Type B pancreatic cell (in vitro differentiated cells): Measurements from ENCODE around the gene P2RY10. TPM values are rescaled to one million over a fixed set of nuclear protein-coding genes. Genes with fewer than 3 reads are reported as not detected.

Experiments used
- DNase-seq: peaks from one replicate; pipeline ENCODE4 v3.0.0; 2021; ENCODE audit warnings: mixed read lengths; ENCODE audit not compliant: unreplicated experiment; ENCODE audit errors: extremely low spot score
- H3K27ac Mint-ChIP-seq: 2 replicates; pipeline ENCODE4 v1.8.0; 2021; ENCODE audit warnings: mild to moderate bottlenecking, mixed read lengths
- H3K27me3 Mint-ChIP-seq: 2 replicates; pipeline ENCODE4 v1.8.0; 2021; ENCODE audit warnings: mixed read lengths
- H3K36me3 Mint-ChIP-seq: 2 replicates; pipeline ENCODE4 v1.8.0; 2021; ENCODE audit warnings: mixed read lengths
- H3K4me1 Mint-ChIP-seq: one replicate; pipeline ENCODE4 v1.8.0; 2021; ENCODE audit warnings: mixed read lengths; ENCODE audit not compliant: unreplicated experiment
- H3K4me3 Mint-ChIP-seq: 2 replicates; pipeline ENCODE4 v1.8.0; 2021; ENCODE audit warnings: mild to moderate bottlenecking, mixed read lengths
- H3K9me3 Mint-ChIP-seq: 2 replicates; pipeline ENCODE4 v1.8.0; 2021; ENCODE audit warnings: mixed read lengths
- total RNA-seq: library from RNA; stranded (reverse); gene quantifications from 2 replicates; pipeline ENCODE4 v1.2.1, GENCODE V29; 2021; ENCODE audit warnings: low replicate concordance
- TF ChIP-seq, protein P1 (sequence below): fragments of 200-600 bp; sonication (generic); conservative IDR thresholded peaks from 2 replicates; pipeline ENCODE4 v1.5.0; 2021; ENCODE audit warnings: antibody characterized with exemption, mild to moderate bottlenecking

Gene P2RY10
- total RNA-seq, 1 donor from 2014 or later = not detected

DNA sequence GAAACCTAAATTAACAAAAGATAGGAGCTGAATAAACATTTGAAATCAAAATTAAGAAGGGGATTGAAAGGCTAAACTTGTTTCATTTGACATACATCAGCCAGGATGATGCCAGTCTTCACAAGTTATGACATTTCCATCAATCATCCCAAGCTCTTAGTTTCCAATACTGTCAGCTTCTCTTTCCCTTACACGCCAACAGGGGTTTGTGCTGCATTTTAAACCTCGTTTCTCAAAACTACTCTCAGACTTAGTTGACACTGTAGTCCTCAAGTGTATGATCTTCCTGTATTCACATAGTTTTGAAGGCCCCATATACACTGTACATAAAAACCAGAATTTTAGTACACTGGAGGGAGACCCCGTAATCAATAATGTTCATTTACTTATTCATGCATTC lies 840 bp upstream of the P2RY10 start:
- TF ChIP-seq, protein P1, sequence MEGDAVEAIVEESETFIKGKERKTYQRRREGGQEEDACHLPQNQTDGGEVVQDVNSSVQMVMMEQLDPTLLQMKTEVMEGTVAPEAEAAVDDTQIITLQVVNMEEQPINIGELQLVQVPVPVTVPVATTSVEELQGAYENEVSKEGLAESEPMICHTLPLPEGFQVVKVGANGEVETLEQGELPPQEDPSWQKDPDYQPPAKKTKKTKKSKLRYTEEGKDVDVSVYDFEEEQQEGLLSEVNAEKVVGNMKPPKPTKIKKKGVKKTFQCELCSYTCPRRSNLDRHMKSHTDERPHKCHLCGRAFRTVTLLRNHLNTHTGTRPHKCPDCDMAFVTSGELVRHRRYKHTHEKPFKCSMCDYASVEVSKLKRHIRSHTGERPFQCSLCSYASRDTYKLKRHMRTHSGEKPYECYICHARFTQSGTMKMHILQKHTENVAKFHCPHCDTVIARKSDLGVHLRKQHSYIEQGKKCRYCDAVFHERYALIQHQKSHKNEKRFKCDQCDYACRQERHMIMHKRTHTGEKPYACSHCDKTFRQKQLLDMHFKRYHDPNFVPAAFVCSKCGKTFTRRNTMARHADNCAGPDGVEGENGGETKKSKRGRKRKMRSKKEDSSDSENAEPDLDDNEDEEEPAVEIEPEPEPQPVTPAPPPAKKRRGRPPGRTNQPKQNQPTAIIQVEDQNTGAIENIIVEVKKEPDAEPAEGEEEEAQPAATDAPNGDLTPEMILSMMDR = no peak
- Mint-ChIP-seq H3K27ac (no peak overlapping the region), H3K27me3 (no peaks in the 10 kb centered on the region), H3K4me1 (no peaks in the 10 kb centered on the region), H3K9me3 (no peaks in the 10 kb centered on the region), H3K36me3 (no peaks in the 10 kb centered on the region), H3K4me3 (no peak overlapping the region)
- no peak for DNase-seq

DNA sequence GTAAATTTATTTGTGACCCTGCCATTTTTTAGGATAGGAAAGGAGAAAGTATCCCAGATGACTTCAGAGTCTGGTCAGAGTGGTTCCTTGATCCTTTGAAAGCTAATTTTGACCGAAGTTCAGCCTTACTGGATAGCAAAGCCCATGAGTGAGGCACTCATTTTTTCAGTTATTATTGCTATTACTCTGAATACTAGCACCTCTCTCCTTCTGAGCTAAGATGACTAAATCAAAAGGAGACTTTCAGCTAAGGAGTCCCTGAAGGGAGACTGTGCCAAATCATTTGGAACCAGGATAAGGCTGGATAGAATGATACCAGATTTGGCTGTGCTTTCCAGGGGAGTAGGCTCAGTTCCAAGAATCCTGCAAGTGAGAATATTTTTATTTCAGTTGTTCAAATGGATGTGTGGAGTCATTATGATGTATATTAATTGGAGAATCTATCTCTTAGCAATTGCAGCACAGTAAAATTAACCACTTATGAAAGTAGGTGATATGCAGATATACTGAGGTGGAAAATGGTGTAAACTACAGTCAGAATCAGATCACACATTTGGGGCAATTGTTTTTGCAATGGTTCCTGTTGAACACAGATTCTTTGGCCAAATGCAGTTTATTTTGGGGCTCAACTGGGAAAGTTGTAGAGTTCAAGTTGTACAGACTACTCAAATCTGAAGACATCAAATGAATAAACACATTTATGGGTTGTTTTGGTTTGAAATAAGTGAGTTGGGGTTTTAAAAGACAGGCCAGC lies 1.2 kb downstream of the P2RY10 start:
- no peak overlapping the region for H3K4me3 Mint-ChIP-seq
- H3K27me3 Mint-ChIP-seq = no peaks in the 10 kb centered on the region
- no peaks in the 10 kb centered on the region for H3K9me3 Mint-ChIP-seq
- no peak overlapping the region for H3K27ac Mint-ChIP-seq
- TF ChIP-seq, protein P1 = no peak
- no peaks in the 10 kb centered on the region for H3K36me3 Mint-ChIP-seq
- no peak for DNase-seq
- no peaks in the 10 kb centered on the region for H3K4me1 Mint-ChIP-seq

DNA sequence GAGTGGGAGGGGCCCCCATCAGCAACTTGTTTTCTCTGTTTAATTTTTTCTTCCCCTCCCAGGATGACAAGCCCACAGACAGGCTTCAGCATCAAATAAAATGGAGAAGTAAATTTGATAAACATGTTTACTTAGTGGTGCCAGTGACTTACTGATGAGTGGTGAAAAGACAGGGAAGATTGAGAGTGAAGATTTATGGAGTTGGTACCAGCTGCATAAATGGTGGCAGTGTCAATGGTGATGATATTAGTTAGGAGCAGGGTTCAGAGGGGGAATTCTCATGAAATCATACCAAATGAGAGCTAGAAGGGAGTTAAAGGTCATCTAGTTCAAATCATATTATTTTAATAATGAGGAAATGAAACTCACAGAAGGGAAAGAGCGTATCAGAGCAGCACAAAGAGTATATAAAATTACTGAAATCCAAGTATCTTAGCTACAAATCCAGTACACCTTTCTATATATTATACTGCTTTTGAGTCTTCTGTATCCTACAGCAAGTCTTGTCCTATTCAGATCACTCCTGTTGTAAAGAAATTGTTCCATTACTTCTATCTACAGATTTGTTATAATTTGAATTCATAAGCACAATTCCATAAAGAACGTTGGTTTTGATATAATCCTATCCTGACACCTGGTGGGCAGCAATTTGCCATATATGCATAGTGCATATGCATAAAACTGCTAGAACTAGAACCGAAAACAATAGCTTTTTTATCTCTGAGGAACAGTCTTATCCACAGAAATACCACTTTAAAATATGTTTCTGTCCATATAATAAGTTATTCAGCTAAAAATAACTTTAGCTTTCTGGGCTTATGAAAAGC lies 5.0 kb downstream of the P2RY10 start:
- Mint-ChIP-seq H3K9me3 (no peaks in the 10 kb centered on the region), H3K27ac (no peak overlapping the region), H3K4me1 (no peaks in the 10 kb centered on the region)

DNA sequence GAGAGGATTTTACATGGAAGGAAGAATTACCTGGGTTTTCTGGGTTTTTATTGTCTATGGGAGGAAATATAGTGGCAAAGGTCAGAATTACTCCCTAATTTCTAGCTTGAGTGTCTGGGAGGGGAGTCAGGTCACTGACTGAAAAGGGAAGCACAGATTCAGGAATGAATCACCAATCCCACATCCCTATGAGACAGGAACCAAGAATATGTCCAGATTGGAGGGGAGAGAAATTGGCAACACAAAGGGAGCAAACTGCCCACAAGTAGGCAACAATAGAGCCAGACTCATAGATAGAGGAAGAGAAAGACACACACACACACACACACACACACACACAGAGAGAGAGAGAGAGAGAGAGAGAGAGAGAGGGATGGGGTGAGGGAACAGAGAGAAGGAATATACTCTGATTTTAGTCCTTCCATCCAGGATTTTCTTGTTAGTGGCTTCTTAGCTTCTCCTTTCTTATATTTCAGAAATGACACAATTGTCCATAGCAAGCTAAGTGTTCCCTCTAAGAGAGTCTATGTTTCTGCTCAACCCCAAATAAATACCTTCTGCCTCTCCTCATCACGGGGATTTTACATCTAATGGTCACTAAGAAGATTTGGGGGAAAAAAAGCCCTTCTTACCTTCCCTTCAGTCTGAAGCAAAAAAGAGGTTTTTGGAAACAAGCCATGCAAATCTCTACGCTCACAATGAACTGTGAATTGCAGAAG lies 12.0 kb downstream of the P2RY10 start:
- DNase-seq = no peak
- Mint-ChIP-seq H3K27ac (no peak overlapping the region), H3K4me1 (no peaks in the 10 kb centered on the region), H3K36me3 (no peaks in the 10 kb centered on the region), H3K9me3 (no peaks in the 10 kb centered on the region), H3K4me3 (no peak overlapping the region), H3K27me3 (no peaks in the 10 kb centered on the region)
- TF ChIP-seq, protein P1 = no peak

More for the DNA sequence above, 5.0 kb downstream of the P2RY10 start:
- DNase-seq = no peak
- H3K36me3 Mint-ChIP-seq = no peaks in the 10 kb centered on the region
- no peak overlapping the region for H3K4me3 Mint-ChIP-seq
- TF ChIP-seq, protein P1 = no peak
- H3K27me3 Mint-ChIP-seq = no peaks in the 10 kb centered on the region

DNA sequence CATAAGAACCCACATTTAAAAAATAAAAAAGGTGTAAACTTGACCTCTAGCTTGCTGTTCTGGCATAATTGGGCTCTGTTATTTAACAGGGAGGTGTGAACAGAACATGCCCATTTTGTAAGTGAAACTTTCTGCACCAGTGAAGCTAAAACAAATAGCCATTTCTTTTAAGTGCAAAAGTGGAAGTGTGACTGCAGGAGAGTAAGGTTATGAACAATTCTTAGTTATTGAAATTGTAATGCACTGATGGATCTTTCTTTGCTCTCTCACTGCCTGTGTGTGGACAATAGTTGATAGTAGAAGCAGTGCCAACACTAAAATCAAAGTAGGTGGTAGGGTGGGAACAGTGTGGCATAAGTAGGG lies 12.6 kb downstream of the P2RY10 start:
- Mint-ChIP-seq H3K4me1 (no peaks in the 10 kb centered on the region), H3K4me3 (no peak overlapping the region), H3K9me3 (no peaks in the 10 kb centered on the region), H3K27ac (no peak overlapping the region), H3K36me3 (no peaks in the 10 kb centered on the region), H3K27me3 (no peaks in the 10 kb centered on the region)
- TF ChIP-seq, protein P1 = no peak
- DNase-seq = no peak
